HEK293T (cell line): ENCODE results near the gene ALK.

Experiments used
- CTCF ChIA-PET: fragments of 350-600 bp; formaldehyde crosslinking; extraction: SDS; loops from one replicate; lab custom pipeline; 2021; ENCODE audit warnings: antibody characterized with exemption, inconsistent platforms; lab: Yijun Ruan, JAX
- POLR2A ChIA-PET: fragments of 350-600 bp; formaldehyde crosslinking; extraction: SDS; loops from one replicate; lab custom pipeline; 2020; ENCODE audit warnings: antibody characterized with exemption, inconsistent platforms; lab: Yijun Ruan, JAX
- DNase-seq: peaks from one replicate; pipeline ENCODE4 v3.0.0; 2012; ENCODE audit warnings: mixed read lengths; ENCODE audit errors: extremely low spot score
- ARNT ChIP-seq: fragments of 450-650 bp; IDR thresholded peaks from 2 replicates; pipeline ENCODE4 v1.6.1; 2017; ENCODE audit warnings: mild to moderate bottlenecking
- BHLHE40 ChIP-seq: fragments of 450-650 bp; IDR thresholded peaks from 2 replicates; pipeline ENCODE4 v1.6.1; 2016; ENCODE audit warnings: mild to moderate bottlenecking, moderate library complexity, borderline replicate concordance
- CTBP1 ChIP-seq: fragments of 450-650 bp; IDR thresholded peaks from 2 replicates; pipeline ENCODE4 v1.6.1; 2016; ENCODE audit warnings: borderline replicate concordance
- ELF4 ChIP-seq: fragments of 450-650 bp; IDR thresholded peaks from 2 replicates; pipeline ENCODE4 v1.6.1; 2017; ENCODE audit warnings: antibody characterized with exemption
- FOXA1 ChIP-seq: fragments of 450-650 bp; IDR thresholded peaks from 2 replicates; pipeline ENCODE4 v1.6.1; 2016; ENCODE audit warnings: mild to moderate bottlenecking
- FOXK2 ChIP-seq: fragments of 450-650 bp; IDR thresholded peaks from 2 replicates; pipeline ENCODE4 v1.6.1; 2016; ENCODE audit warnings: mild to moderate bottlenecking
- FOXM1 ChIP-seq: fragments of 450-650 bp; IDR thresholded peaks from 2 replicates; pipeline ENCODE4 v1.6.1; 2017; ENCODE audit warnings: mild to moderate bottlenecking, borderline replicate concordance
- HDGF ChIP-seq: fragments of 450-650 bp; IDR thresholded peaks from 2 replicates; pipeline ENCODE4 v1.6.1; 2017; ENCODE audit warnings: antibody characterized with exemption, borderline replicate concordance
- L3MBTL2 ChIP-seq: fragments of 450-650 bp; conservative IDR thresholded peaks from 2 replicates; pipeline ENCODE4 v1.6.1; 2016; ENCODE audit warnings: mild to moderate bottlenecking
- LEF1 ChIP-seq: fragments of 450-650 bp; IDR thresholded peaks from 2 replicates; pipeline ENCODE4 v1.6.1; 2017; ENCODE audit warnings: mild to moderate bottlenecking, borderline replicate concordance
- NFRKB ChIP-seq: fragments of 450-650 bp; IDR thresholded peaks from 2 replicates; pipeline ENCODE4 v1.6.1; 2016; ENCODE audit warnings: mild to moderate bottlenecking, moderate library complexity
- PKNOX1 ChIP-seq: fragments of 450-650 bp; IDR thresholded peaks from 2 replicates; pipeline ENCODE4 v1.6.1; 2016
- SP1 ChIP-seq: fragments of 450-650 bp; IDR thresholded peaks from 2 replicates; pipeline ENCODE4 v1.6.1; 2017
- SUZ12 ChIP-seq: fragments of 450-650 bp; IDR thresholded peaks from 2 replicates; pipeline ENCODE4 v1.6.1; 2016; ENCODE audit warnings: mild to moderate bottlenecking
- TARDBP ChIP-seq: fragments of 450-650 bp; IDR thresholded peaks from 2 replicates; pipeline ENCODE4 v1.6.1; 2016
- ZNF384 ChIP-seq: fragments of 450-650 bp; IDR thresholded peaks from 2 replicates; pipeline ENCODE4 v1.6.1; 2016

ALK gene

GRCh38 chr2:29241341-29241740 is 680.0 kb downstream of the ALK start:
- TF ChIP-seq PKNOX1, result no peak
- TF ChIP-seq L3MBTL2, result no peak
- no peak for TF ChIP-seq NFRKB
- TF ChIP-seq LEF1, result no peak
- TF ChIP-seq FOXM1, result no peak
- no peak for TF ChIP-seq SUZ12
- TF ChIP-seq FOXK2, result no peak
- TF ChIP-seq ARNT, result no peak
- TF ChIP-seq HDGF, result no peak
- no peak for TF ChIP-seq ZNF384
- no peak for TF ChIP-seq SP1
- TF ChIP-seq ELF4, result no peak
- no peak for TF ChIP-seq CTBP1
- no peak for TF ChIP-seq FOXA1
- TF ChIP-seq TARDBP, result no peak
- no peak for TF ChIP-seq BHLHE40
- DNase-seq, result no peak
- ChIA-PET CTCF (no interaction called here), POLR2A (no interaction called here)

- POLR2A ChIA-PET, result no interaction called here
- TF ChIP-seq TARDBP (no peak), FOXA1 (no peak), NFRKB (no peak), HDGF (no peak), LEF1 (no peak), L3MBTL2 (no peak), SP1 (no peak)
- CTCF ChIA-PET, result no interaction called here
- no peak for DNase-seq
These were observed 680.8 kb downstream of the ALK start for GRCh38 chr2:29240601-29241000.

- DNase-seq, result no peak
- TF ChIP-seq ZNF384, result no peak
- TF ChIP-seq SUZ12, result no peak
- no peak for TF ChIP-seq BHLHE40
- no peak for TF ChIP-seq HDGF
- TF ChIP-seq ARNT, result no peak
- no peak for TF ChIP-seq TARDBP
- no peak for TF ChIP-seq CTBP1
- TF ChIP-seq NFRKB, result no peak
- TF ChIP-seq FOXM1, result no peak
- no peak for TF ChIP-seq LEF1
- TF ChIP-seq PKNOX1, result no peak
- no peak for TF ChIP-seq SP1
- no peak for TF ChIP-seq FOXK2
- CTCF ChIA-PET, result interaction anchor here (0.6 to 1.6 kb wide), 5 partner anchors 15 to 874 kb away, joined by 3 to 6 read pairs (median 5); no protein-coding TSS in a partner anchor
- POLR2A ChIA-PET, result no interaction called here
These were observed 682.0 kb downstream of the ALK start for GRCh38 chr2:29239209-29239960.

- CTCF ChIA-PET, result interaction anchor here (0.6 to 1.6 kb wide), 5 partner anchors 14 to 875 kb away, joined by 3 to 6 read pairs (median 5); no protein-coding TSS in a partner anchor
- DNase-seq, result peak; percentile 76
- POLR2A ChIA-PET, result no interaction called here
These were observed 682.9 kb downstream of the ALK start for GRCh38 chr2:29238497-29238896.

GRCh38 chr2:29236074-29236473 is 685.3 kb downstream of the ALK start:
- no peak for DNase-seq
- ChIA-PET POLR2A (no interaction called here), CTCF (interaction anchor here (1.3 kb wide), 1 partner anchor 74 kb away, joined by 3 read pairs; no protein-coding TSS in a partner anchor)
- TF ChIP-seq FOXA1 (no peak), SUZ12 (no peak), L3MBTL2 (no peak), ZNF384 (no peak), CTBP1 (no peak), ARNT (no peak), BHLHE40 (no peak), ELF4 (no peak), FOXM1 (no peak)

More at GRCh38 chr2:29238497-29238896, 682.9 kb downstream of the ALK start:
- TF ChIP-seq ARNT, result no peak
- TF ChIP-seq ZNF384, result no peak
- no peak for TF ChIP-seq BHLHE40
- TF ChIP-seq TARDBP, result no peak
- no peak for TF ChIP-seq ELF4
- no peak for TF ChIP-seq L3MBTL2

- DNase-seq, result no peak
- TF ChIP-seq CTBP1 (no peak), FOXM1 (no peak)
- CTCF ChIA-PET, result interaction anchor here (1.3 kb wide), 1 partner anchor 74 kb away, joined by 3 read pairs; no protein-coding TSS in a partner anchor
- POLR2A ChIA-PET, result no interaction called here
These were observed 686.0 kb downstream of the ALK start for GRCh38 chr2:29235411-29235810.

- DNase-seq, result no peak
- ChIA-PET CTCF (no interaction called here), POLR2A (no interaction called here)
- TF ChIP-seq PKNOX1 (no peak), L3MBTL2 (no peak), NFRKB (no peak), SP1 (no peak), FOXM1 (no peak), TARDBP (no peak), SUZ12 (no peak), ELF4 (no peak), FOXA1 (no peak), CTBP1 (no peak), ARNT (no peak), LEF1 (no peak), ZNF384 (no peak), HDGF (no peak)
These were observed 688.0 kb downstream of the ALK start for GRCh38 chr2:29233428-29233827.
